GM19043 (cell line): ENCODE measurements around the gene SATB1.
A peak's percentile ranks its signal among the peaks of the same experiment; 100 is the strongest.
"Not testable (repeated sequence)": the region's sequence is repeated elsewhere in the genome, so short reads cannot be mapped to it uniquely, and the experiment has no call there.

Experiments
- ATAC-seq: cut with Tn5 transposase; IDR thresholded peaks from one replicate; pipeline ENCODE4 v1.9.1; 2021; ENCODE audit warnings: low read depth; ENCODE audit not compliant: unreplicated experiment

SATB1 gene

DNA sequence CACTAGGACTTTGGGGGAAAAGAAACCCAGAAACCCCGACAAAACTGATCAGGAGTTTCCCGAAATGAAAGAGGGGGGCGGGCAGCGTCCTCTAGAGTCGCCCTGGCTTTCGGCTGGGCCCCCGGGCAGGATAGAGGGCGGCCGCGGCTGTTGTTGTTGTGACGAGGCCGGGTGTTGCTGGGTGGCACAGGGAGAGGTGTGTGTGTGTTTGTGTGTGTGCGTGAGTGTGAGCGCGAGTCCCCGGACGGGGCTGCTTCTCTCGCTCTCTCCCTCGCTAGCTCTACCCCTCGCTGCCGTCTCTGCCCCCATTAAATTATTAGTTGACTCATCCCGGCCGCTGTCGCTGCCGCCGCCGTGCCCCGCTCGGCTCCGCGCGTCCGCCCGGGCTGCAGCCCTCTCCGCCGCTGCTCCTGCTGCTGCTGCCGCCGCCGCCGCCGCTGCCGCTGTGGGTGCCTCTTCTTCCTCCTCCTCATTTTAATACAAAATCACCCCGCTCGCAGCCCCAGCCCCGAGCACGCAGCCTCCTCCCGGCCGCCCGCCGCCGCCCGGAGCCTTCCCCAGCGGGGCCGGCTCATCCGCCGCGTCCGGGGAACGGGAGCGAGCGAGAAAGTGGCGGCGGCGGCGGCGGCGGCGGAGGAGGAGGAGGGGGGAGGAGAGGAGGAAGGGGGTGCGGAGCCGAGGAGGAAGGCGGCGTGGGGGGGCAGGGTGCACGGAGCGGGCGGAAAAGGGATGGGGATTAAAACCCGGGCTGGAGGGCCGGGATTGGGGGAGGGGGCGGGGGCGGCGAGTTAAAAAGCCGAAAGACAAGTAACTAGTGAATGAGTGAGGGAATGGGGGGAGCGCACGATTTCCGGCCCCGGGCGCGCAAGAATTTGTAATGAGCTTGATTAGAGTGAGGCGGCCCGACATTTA lies at the start of gene SATB1:
TSS of gene SATB1 (minus strand) at position 611 of the 912 bp plus-strand sequence. CDS start 4,372 bp downstream, outside the sequence.
- ATAC-seq = peak; percentile 36

GRCh38 chr3:18474202-18474601 lies 49.1 kb upstream of the SATB1 start:
- ATAC-seq = no peak

DNA sequence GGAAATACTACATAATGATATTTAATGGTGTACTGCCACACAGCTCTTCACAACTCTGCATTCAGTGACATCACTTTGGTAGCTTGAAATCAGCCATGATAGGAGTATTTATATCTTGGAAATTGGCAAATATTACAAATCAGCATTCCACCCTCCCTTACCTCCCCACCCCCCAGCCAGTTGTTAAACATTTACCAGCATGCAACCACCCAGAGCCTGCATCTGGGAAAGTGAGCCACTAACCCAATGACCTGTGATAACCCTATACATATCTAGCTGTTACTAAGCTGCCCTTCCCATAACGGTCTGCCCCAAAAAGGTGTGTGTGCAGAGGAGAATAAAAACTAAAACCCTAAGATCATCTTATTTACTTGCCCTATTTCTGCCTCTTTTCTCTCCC lies 44.6 kb upstream of the SATB1 start:
- ATAC-seq = no peak

DNA sequence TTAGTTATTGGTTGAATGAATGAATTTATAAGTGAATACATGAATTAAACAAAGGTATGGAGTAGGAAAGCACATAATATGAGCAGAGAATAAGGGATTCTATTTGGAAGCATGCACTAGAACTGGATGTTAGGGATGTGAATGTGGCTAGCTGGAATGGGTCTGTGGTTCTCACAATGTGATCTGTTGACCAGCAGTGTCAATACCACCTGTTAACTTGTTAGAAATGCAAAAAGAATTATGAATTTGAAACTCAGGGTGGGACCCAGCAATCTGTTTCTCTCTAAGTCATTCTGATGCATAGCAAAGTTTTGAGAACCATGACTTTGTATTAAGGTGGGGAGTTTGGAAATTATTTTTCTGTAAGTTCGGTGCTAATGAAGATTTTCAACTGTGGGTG lies 41.0 kb upstream of the SATB1 start:
- no peak for ATAC-seq

DNA sequence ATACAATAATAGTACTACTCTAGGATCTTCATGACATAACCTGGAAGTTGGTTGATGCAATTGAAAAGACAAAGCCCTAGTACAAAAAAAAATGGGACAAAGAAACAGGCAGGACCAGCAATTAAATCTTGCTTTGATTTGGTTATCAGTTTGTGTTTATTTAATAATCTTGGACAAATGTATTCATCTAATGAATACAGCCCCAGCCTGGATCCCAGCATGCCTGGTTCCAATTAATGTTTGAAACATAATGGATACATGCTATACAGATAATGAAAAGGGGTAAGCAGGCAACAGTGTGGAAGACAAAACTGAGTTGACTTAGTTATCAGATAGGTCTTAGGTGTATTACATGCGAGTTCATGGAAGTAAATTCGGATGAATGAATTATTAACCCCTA lies 29.6 kb upstream of the SATB1 start:
- no peak for ATAC-seq

- ATAC-seq = not testable (repeated sequence)
Measured at GRCh38 chr3:18449618-18450017, 24.5 kb upstream of the SATB1 start.

DNA sequence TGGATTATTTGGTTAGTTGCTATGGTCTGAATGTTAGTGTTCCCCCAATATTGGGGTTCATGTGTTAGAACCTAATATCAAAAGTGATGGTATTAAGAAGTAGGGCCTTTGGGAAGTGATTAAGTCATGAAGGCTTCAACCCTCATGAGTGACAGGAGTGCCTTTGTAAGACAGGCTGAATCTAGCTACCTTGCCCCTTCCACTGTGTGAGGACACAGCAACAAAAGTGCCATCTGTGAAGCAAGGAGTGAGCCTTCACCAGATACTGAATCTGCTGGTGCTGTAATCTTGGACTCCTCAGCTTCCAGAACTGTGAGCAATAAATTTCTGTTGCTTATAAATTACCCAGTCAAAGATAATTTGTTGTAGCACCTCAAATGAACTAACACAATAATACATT lies 22.6 kb upstream of the SATB1 start:
- no peak for ATAC-seq

DNA sequence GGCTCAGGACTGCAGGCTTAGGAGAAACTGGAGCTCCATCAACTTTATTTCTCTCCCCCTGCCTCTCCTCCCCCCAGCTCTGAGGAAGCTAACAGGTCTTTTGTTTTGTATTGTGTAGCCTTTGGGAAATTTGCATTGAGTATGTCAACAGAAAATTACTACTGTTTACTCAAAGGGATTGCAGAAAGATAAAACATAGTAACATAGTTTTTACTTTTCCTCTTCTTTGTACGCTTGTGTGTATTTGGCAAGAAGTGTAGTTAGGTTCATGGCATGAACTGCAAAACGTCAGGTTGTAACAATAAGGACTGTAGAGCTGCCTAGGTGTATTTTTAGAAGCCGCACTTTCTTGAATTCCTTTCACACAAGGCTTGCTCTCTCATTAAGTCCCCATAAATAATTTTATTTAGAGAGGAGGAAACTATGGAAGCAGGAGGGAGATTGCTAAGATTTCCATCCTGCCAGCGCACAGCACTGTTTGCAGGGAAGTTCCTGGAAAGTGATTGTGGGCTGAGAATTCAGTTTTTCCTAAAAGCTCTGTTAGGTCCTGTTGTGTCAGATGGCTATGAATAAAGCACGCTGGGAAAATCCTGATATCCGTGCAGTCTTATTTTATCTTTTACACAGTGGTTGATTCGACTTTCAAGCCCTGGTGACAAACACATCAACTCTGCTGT lies 21.1 kb upstream of the SATB1 start:
- ATAC-seq = no peak

- peak; percentile 17 for ATAC-seq
Measured at GRCh38 chr3:18445401-18446148, 20.4 kb upstream of the SATB1 start.

- peak; percentile 82 for ATAC-seq
Measured at GRCh38 chr3:18444595-18445400, 19.7 kb upstream of the SATB1 start.

GRCh38 chr3:18443665-18444594 lies 18.8 kb upstream of the SATB1 start:
- no peak for ATAC-seq

DNA sequence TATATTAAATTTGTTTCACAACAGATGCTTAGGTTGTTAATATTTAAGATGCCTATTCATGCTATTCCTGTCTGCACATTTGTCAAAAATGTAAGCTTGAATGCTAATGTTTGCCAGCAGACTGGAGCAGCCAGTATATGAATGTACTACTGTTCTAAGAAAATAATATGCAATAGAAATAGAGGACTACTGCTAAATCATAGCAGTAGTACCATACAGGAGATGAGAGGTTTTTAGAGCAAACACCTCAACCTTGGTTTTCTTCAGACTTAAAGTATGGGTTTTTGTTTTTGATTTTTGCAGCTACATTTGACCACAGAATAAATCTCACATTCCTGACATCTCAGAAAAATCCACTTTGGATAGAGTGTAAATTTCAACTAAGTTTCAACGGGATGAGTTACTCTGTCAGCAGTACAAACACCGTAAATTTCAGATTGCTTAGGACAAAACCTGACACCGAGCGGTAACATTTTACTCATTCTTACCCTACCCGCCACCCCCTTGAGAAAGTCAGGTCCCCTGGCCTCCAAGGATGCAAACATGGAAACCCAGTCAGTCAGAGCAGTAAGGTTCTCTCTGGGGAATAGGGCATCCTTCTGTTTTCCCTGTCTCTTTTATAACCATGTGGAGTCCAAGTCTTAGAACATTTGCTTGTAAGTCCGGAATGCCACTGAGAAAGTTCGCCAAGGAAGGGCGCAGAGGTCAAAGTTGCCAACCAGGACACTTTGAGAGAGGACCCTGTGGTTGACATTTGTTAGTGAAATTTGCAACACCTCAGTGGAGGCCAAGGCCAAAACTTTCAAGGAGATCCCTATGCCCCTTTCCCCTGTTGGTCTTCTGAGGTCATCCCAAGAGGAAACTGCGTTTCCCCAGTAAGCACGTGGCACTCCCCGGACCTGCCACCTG lies 17.9 kb upstream of the SATB1 start:
- ATAC-seq = no peak

DNA sequence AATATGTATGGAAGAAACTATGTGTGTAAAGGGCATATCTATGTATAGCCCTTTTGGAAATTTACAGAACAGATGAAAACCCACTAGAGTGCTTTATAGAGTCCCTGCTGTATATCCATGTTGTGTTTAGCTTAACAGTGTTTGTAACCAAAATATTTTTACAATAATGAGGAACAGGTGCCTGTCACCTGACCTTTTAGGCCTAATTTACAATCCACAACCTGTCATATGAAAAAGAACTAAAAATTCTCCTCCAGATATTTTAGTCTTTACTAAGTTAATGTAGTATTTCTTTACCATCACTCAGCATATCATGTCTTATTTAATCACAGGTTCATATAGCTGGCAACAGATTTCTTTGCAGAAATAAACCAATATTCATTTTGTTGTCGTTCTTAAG lies 16.4 kb upstream of the SATB1 start:
- ATAC-seq = no peak

DNA sequence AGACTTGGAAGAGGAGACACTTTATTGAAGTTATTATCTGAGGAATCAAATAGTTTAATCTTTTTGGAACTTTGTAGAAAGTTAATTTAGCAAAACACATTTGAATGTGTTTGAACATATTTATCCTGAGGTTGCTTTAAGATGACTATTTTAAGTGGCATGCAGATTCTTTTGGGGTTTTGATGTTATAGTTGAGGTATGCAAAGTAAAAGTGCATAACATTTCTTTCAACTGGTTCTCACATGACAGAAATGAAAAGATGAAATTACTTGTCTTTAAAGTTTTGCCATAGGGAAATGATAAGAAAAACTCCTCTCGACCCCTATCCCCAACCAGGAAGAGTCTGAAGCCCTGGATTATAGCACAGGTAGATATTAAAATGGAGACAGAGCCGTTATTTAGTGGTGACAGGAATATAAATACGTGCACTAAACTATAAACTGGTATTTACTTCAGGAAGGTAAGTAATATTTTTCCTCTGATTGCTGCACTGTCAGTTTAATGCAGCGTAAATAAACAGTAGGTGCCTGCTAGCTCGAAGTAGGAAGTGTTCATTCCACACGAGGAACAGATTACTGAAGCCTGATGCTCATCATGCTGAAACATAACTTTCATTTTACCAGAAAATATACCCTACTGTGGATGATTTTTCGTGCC lies 15.1 kb upstream of the SATB1 start:
- no peak for ATAC-seq

DNA sequence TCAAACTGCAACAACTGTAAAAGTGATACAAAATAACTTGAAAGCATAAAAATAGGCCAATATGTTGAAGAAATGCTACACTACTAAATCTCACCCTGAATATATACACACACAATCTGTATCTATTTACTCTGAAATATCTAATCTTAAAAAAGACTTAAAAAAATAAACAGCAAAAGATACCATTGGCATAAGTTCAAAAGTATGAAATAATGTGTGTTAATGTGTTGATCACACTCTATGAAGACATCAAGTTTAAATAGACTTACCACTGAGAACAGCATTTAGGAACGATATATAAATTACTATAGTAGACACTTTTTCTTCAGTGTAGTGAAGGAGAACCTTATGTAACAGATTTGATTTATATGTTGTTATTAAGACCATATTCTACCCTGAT lies 14.1 kb upstream of the SATB1 start:
- no peak for ATAC-seq

DNA sequence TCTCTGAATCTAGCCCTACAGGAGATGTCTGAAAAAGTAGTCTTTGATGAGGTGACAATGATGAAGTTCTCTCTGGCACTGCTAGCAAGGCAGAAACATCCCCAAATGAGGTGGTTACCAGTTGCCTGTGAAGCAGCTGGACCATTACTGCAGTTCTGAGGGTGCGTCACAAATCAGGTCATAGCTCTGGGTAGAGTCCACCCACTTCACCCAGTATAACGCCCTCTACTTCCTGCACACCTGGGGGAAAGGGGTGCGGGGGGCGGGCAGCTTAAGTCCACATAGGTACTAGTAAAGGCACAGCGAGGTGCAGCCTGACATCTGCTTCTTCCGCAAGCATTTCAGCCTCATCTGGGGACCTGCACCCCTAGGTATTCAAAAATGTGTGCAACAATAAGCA lies 13.4 kb upstream of the SATB1 start:
- ATAC-seq = no peak

DNA sequence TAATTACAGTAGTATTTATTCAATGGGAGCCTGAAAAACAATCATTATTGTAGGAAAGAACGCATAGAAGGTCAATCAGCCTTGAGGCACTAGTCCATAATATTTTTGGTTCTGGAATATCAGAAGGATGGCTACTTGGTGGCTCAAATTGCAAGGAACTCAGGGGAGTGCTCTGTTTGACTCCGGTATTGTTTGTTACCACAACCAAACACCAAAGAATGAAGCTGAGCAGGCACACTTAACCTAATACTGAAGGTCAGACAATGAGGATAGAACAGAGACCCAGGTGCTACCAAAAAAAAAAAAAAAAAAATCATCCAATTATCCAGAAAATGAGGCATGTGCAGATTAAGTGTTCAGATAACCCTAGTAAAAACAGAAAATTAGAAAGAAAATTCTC lies 11.1 kb upstream of the SATB1 start:
- ATAC-seq = no peak

GRCh38 chr3:18434711-18435110 lies 9.6 kb upstream of the SATB1 start:
- ATAC-seq = no peak
